Urinary bladder (tissue), 4 donors: ENCODE data around the gene MEGF8. TPM values are rescaled to one million over a fixed set of nuclear protein-coding genes. Genes with fewer than 3 reads are reported as not detected.

Experiments
- DNase-seq: peaks from one replicate; pipeline ENCODE4 v3.0.0-alpha.2; 2015; ENCODE audit errors: extremely low spot score
- H3K27ac ChIP-seq: one replicate; pipeline ENCODE4 v1.5.1; 2013; ENCODE audit warnings: low read depth, mild to moderate bottlenecking, moderate library complexity
- H3K36me3 ChIP-seq: one replicate; pipeline ENCODE4 v1.6.1; 2013; ENCODE audit warnings: mild to moderate bottlenecking, moderate library complexity; ENCODE audit not compliant: insufficient read depth
- H3K4me1 ChIP-seq: one replicate; pipeline ENCODE4 v1.6.1; 2013; ENCODE audit warnings: mild to moderate bottlenecking, moderate library complexity; ENCODE audit not compliant: insufficient read depth
- H3K4me3 ChIP-seq: one replicate; pipeline ENCODE4 v1.5.1; 2013; ENCODE audit warnings: low read depth, low read length
- WGBS: extraction: QIAGEN DNeasy Blood & Tissue Kit; methylation state at CpG from one replicate; pipeline ENCODE4 v1.1.7; 2013; 5-methylcytosine and 5-hydroxymethylcytosine counted together
- polyA plus RNA-seq: library from polyadenylated mRNA; stranded (reverse); fragments of 200-250 nt; gene quantifications from one replicate; pipeline ENCODE4 v1.2.3, GENCODE V29; 2013
- small RNA-seq: library from RNA; depleted of rRNA; stranded (forward); fragments of <200 nt; gene quantifications from one replicate; pipeline ENCODE3, GENCODE V24; 2014
- total RNA-seq: library from RNA; depleted of rRNA; stranded (reverse); fragments of >200 nt; gene quantifications from one replicate; pipeline ENCODE4 v1.2.3, GENCODE V29; 2014
- donor health status: healthy with polysubstance abuse.
- donor health status: healthy.

MEGF8 gene
- total and polyA plus RNA-seq, 2 donors, result 14.7 to 19.8 TPM

DNA sequence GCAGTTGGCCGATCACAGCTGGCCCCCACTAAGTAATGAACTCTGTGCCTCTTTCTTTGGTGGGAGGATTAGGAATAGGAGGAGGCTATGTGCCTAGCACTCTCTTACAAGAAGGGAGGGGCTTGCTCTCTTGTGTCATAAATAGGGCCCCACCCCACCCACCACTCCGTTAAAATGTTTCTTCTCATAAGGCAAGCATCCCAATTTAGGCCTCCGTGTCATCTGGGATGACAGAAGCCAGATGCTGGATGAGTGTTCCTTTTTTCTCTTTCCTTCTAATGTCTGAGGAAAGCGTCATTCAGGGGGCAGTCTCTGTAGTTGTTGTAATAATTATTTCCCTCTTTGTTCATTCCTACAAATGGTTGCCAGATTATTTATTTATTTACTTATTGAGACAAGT lies 101.9 kb downstream of the MEGF8 start, which contains the start of gene LIPE:
Gene LIPE (minus strand): TSS at position 76 of the 400 bp plus-strand sequence. CDS start 239 bp downstream, outside the sequence.
- H3K27ac ChIP-seq, result no peak within 1 kb of the TSS
- H3K36me3 ChIP-seq, result no peaks in the 10 kb centered on the region
- no peak within 1 kb of the TSS for H3K4me3 ChIP-seq
- H3K4me1 ChIP-seq, result no peaks in the 10 kb centered on the region
- WGBS, result 34% methylated on average over 4 of the region's 4 CpGs
- DNase-seq, result no peak

Small RNA genes within 50 kb of the gene (small RNA-seq; reads per million reads assigned to genes)
- gene MIR8077, result not detected

Other genes starting within 250 kb of the MEGF8 start
- 7.6 TPM for gene ZNF574, start 249.5 kb upstream of the MEGF8 start, total RNA-seq
- gene ZNF574, start 249.5 kb upstream of the MEGF8 start, polyA plus RNA-seq, result 18.8 TPM
- gene POU2F2, start 193.2 kb upstream of the MEGF8 start, total RNA-seq, result 0.95 TPM
- gene POU2F2, start 193.2 kb upstream of the MEGF8 start, polyA plus RNA-seq, result 4.4 TPM
- gene DEDD2, start 108.0 kb upstream of the MEGF8 start, total RNA-seq, result 15.5 TPM
- 29.5 TPM for gene DEDD2, start 108.0 kb upstream of the MEGF8 start, polyA plus RNA-seq
- gene ZNF526, start 105.3 kb upstream of the MEGF8 start, total RNA-seq, result 7.0 TPM
- 6.0 TPM for gene ZNF526, start 105.3 kb upstream of the MEGF8 start, polyA plus RNA-seq
- gene GSK3A, start 83.0 kb upstream of the MEGF8 start, total RNA-seq, result 8.4 TPM
- gene GSK3A, start 83.0 kb upstream of the MEGF8 start, polyA plus RNA-seq, result 56.9 TPM
- gene ERF, start 70.5 kb upstream of the MEGF8 start, total RNA-seq, result 17.9 TPM
- gene ERF, start 70.5 kb upstream of the MEGF8 start, polyA plus RNA-seq, result 50.9 TPM
- gene CIC, start 56.4 kb upstream of the MEGF8 start, total RNA-seq, result 14.0 TPM
- gene CIC, start 56.4 kb upstream of the MEGF8 start, polyA plus RNA-seq, result 59.5 TPM
- gene PRR19, start 23.5 kb upstream of the MEGF8 start, total RNA-seq, result not detected
- gene PRR19, start 23.5 kb upstream of the MEGF8 start, polyA plus RNA-seq, result 1.0 TPM
- 15.9 TPM for gene PAFAH1B3, start 23.0 kb upstream of the MEGF8 start, total RNA-seq
- gene PAFAH1B3, start 23.0 kb upstream of the MEGF8 start, polyA plus RNA-seq, result 20.9 TPM
- gene TMEM145, start 12.3 kb upstream of the MEGF8 start, total RNA-seq, result not detected
- 0.94 TPM for gene TMEM145, start 12.3 kb upstream of the MEGF8 start, polyA plus RNA-seq
- not detected for gene CNFN, start 64.7 kb downstream of the MEGF8 start, total RNA-seq
- 2.4 TPM for gene CNFN, start 64.7 kb downstream of the MEGF8 start, polyA plus RNA-seq
- 5.7 TPM for gene LIPE, start 101.8 kb downstream of the MEGF8 start, total RNA-seq
- 30.2 TPM for gene LIPE, start 101.8 kb downstream of the MEGF8 start, polyA plus RNA-seq
- 1.7 TPM for gene CXCL17, start 117.3 kb downstream of the MEGF8 start, total RNA-seq
- 10.8 TPM for gene CXCL17, start 117.3 kb downstream of the MEGF8 start, polyA plus RNA-seq
- gene CEACAM1, start 202.8 kb downstream of the MEGF8 start, total RNA-seq, result 6.2 TPM
- gene CEACAM1, start 202.8 kb downstream of the MEGF8 start, polyA plus RNA-seq, result 4.7 TPM